Endothelial cell of umbilical vein (primary cell): ENCODE measurements around the gene STX1A. TPM values are rescaled to one million over a fixed set of nuclear protein-coding genes. Genes with fewer than 3 reads are reported as not detected.

ENCODE experiments used
- BruUV-seq: library from RNA; stranded (reverse); fragments of 400-500 nt; replicated peaks from 2 replicates; lab custom pipeline; 2021; lab: Mats Ljungman, UMichigan
- CTCF ChIA-PET: fragments of 300-600, 350-600 bp; sonication (Branson Sonifier 250); formaldehyde crosslinking; loops from one replicate; lab custom pipeline; 2021; ENCODE audit warnings: antibody characterized with exemption, inconsistent platforms; lab: Charles Lee
- POLR2A ChIA-PET: fragments of 300-600, 350-600 bp; sonication (Branson Sonifier 250); formaldehyde crosslinking; loops from one replicate; lab custom pipeline; 2021; ENCODE audit warnings: antibody characterized with exemption, inconsistent platforms; lab: Charles Lee
- DNase-seq: peaks from one replicate; pipeline ENCODE4 v3.0.0-alpha.2; 2011; ENCODE audit warnings: low read depth, low spot score
- FAIRE-seq: peaks from 2 replicates; lab custom pipeline; 2011; peaks lifted over from hg19 to GRCh38; lab: Jason Lieb, UNC
- H2AFZ ChIP-seq: 2 replicates; pipeline ENCODE4 v1.6.0; 2012; ENCODE audit warnings: low read depth, low read length, control low read depth, inconsistent platforms
- H3K27ac ChIP-seq: 2 replicates; pipeline ENCODE4 v1.5.1; 2011; ENCODE audit warnings: low read depth, mild to moderate bottlenecking, control low read depth, low read length, moderate library complexity; ENCODE audit not compliant: insufficient read depth
- H3K27me3 ChIP-seq, 2 experiments: 2 replicates each; pipeline versions ENCODE4 v1.6.0 to v1.6.1; 2011; ENCODE audit warnings: low read length in 2 of 2, mixed read lengths in 1 of 2; ENCODE audit not compliant: control insufficient read depth in 2 of 2, insufficient read depth in 2 of 2
- H3K36me3 ChIP-seq, 2 experiments: 2 replicates in 1 of 2; 3 replicates in 1 of 2; pipeline ENCODE4 v1.5.1; 2011; ENCODE audit warnings: low read length in 2 of 2, mild to moderate bottlenecking in 1 of 2, moderate library complexity in 1 of 2; ENCODE audit not compliant: control insufficient read depth in 2 of 2, insufficient read depth in 2 of 2; ENCODE audit errors: extremely low read depth in 1 of 2
- H3K4me1 ChIP-seq: 3 replicates; pipeline ENCODE4 v1.5.1; 2011; ENCODE audit warnings: mild to moderate bottlenecking, low read length; ENCODE audit not compliant: control insufficient read depth, insufficient read depth; ENCODE audit errors: extremely low read depth
- H3K4me2 ChIP-seq: 2 replicates; pipeline ENCODE4 v1.6.1; 2011; ENCODE audit warnings: low read length, control low read depth, mixed read lengths; ENCODE audit not compliant: insufficient read depth
- H3K4me3 ChIP-seq, 3 experiments: fragments of 200-600 bp in 1 of 3; sonication (generic), shearing (Covaris generic) in 1 of 3; replicated peaks in 1 of 3; 2 replicates each; pipeline ENCODE4 v1.5.1; 2011 to 2016; ENCODE audit warnings: control low read depth in 3 of 3, low read length in 3 of 3, mild to moderate bottlenecking in 2 of 3, inconsistent platforms in 1 of 3, low read depth in 1 of 3, moderate library complexity in 1 of 3; ENCODE audit not compliant: insufficient read depth in 1 of 3
- H3K79me2 ChIP-seq: 2 replicates; pipeline ENCODE4 v1.6.0; 2012; ENCODE audit warnings: low read length, inconsistent platforms; ENCODE audit not compliant: control insufficient read depth, insufficient read depth
- H3K9ac ChIP-seq: replicated peaks from 2 replicates; pipeline ENCODE3; 2011; ENCODE audit warnings: low read length, control low read depth; ENCODE audit not compliant: insufficient read depth; ENCODE audit errors: extremely low read depth
- H3K9me1 ChIP-seq: replicated peaks from 3 replicates; pipeline ENCODE4 v1.6.0; 2011; ENCODE audit warnings: mild to moderate bottlenecking, low read length; ENCODE audit not compliant: control insufficient read depth, insufficient read depth; ENCODE audit errors: extremely low read depth
- H3K9me3 ChIP-seq: replicated peaks from 2 replicates; pipeline ENCODE4 v1.5.1; 2012; ENCODE audit warnings: low read length, inconsistent platforms; ENCODE audit not compliant: control insufficient read depth, insufficient read depth
- H4K20me1 ChIP-seq: replicated peaks from 2 replicates; pipeline ENCODE3; 2011; ENCODE audit warnings: mild to moderate bottlenecking, low read length; ENCODE audit not compliant: control insufficient read depth, insufficient read depth; ENCODE audit errors: extremely low read depth
- CTCF ChIP-seq, 2 donors: IDR thresholded peaks; 1 replicate in 1 of 2; 2 replicates in 1 of 2; pipeline ENCODE4 v1.5.1; 2011; ENCODE audit warnings: low read length in 2 of 2, mild to moderate bottlenecking in 2 of 2, moderate library complexity in 2 of 2, control low read depth in 1 of 2, inconsistent platforms in 1 of 2, low read depth in 1 of 2; ENCODE audit not compliant: insufficient read depth in 1 of 2; ENCODE audit errors: extremely low read depth in 1 of 2
- EZH2 ChIP-seq: IDR thresholded peaks from 2 replicates; pipeline ENCODE4 v1.6.1; 2012; ENCODE audit warnings: borderline replicate concordance, low read depth, mild to moderate bottlenecking, moderate library complexity, low read length, inconsistent platforms; ENCODE audit not compliant: severe bottlenecking
- FOS ChIP-seq: IDR thresholded peaks from 2 replicates; pipeline ENCODE4 v1.6.1; 2011; ENCODE audit warnings: mild to moderate bottlenecking, low read length, moderate library complexity, borderline replicate concordance; ENCODE audit not compliant: insufficient read depth
- GATA2 ChIP-seq: IDR thresholded peaks from 2 replicates; pipeline ENCODE4 v1.7.0; 2011; ENCODE audit warnings: low read depth, mild to moderate bottlenecking, moderate library complexity, mixed read lengths, low read length; ENCODE audit not compliant: insufficient read length, insufficient read depth
- JUN ChIP-seq: IDR thresholded peaks from 2 replicates; pipeline ENCODE4 v1.6.1; 2011; ENCODE audit warnings: borderline replicate concordance, low read depth; ENCODE audit not compliant: insufficient read length, insufficient read depth
- MYC ChIP-seq: IDR thresholded peaks from one replicate; pipeline ENCODE4 v1.6.1; 2011; ENCODE audit warnings: mild to moderate bottlenecking, low read depth, low read length
- POLR2A ChIP-seq: IDR thresholded peaks from 2 replicates; pipeline ENCODE4 v1.6.1; 2012; ENCODE audit warnings: low read depth, mild to moderate bottlenecking, control low read depth, low read length
- POLR2AphosphoS5 ChIP-seq: IDR thresholded peaks from 2 replicates; pipeline ENCODE4 v1.6.1; 2012; ENCODE audit warnings: low read depth, mild to moderate bottlenecking, control low read depth, low read length, moderate library complexity; ENCODE audit not compliant: insufficient read depth
- dilution Hi-C: fragments of 300-500 bp; cut with MboI; formaldehyde crosslinking; loops from one replicate; pipeline ENCODE4 v1.15.0; 2019; ENCODE audit warnings: low sequenced_read_pairs; ENCODE audit not compliant: extremely low pct_ligation_motif_present
- intact Hi-C: fragments of 100-400 bp; cut with micrococcal nuclease; formaldehyde crosslinking; loops from one replicate; pipeline ENCODE4 v1.10.0; 2022
- polyA plus RNA-seq, 4 experiments: library from polyadenylated mRNA; depleted of rRNA in 3 of 4; stranded (reverse) in 3 of 4; unstranded in 1 of 4; fragments of >200 nt; gene quantifications; 2 replicates each; pipeline versions ENCODE4 v1.2.1 to v1.2.3, GENCODE V29; 2011 to 2012; ENCODE audit warnings: missing spikeins in 1 of 4
- total RNA-seq: library from RNA; stranded (reverse); gene quantifications from 2 replicates; pipeline ENCODE4 v1.2.3, GENCODE V29; 2021
- TF ChIP-seq, protein P1 (sequence below): IDR thresholded peaks from 2 replicates; pipeline ENCODE4 v1.6.1; 2011; ENCODE audit not compliant: insufficient read depth, insufficient read length

Gene STX1A
- total and polyA plus RNA-seq, 2 donors (not counting 3 experiments of a cell fraction or from before 2014, with no cell fraction given), result 13.1 to 20.8 TPM

DNA sequence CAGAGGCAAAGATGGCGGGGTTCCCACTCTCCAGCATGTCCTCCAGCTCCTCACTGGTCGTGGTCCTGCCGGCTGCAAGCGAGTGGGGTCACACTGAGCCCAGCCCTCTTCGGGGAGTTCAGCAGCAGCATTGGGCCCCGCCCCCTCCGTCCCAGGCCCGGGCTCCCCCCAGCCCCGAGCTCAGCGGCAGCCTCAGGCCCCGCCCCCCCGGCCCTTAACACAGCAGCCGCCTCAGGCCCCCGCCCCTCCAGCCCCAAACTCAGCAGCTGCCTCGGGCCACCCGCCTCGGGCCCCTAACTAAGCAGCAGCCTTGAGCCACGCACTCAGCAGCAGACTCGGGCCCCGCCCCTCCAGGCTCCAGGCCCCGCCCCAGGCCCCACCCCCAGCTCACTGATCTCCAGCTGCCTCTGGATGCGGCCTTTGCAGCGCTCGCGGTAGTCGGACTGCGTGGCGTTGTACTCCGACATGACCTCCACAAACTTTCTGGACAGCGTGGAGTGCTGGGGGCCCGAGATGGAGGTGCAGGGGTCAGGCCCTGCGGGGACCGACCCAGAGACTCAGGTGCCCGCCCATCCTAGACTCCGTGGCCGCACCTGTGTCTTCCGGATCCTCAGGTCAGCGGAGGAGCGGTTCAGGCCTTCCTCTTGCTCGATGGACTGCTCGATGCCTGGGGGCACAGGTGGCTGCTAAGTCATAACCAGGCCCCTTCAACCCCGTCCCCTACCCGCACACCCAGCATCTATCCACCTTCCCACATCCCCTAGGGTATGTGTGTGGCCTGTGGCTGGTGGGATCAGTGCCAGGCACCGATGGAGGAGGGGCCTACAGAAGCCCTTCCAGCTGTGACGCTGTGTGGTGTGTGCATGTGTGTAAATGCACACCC lies 15.5 kb downstream of the STX1A start:
- TF ChIP-seq EZH2, result no peak
- TF ChIP-seq POLR2A, result no peak
- TF ChIP-seq JUN, result no peak
- no peak for TF ChIP-seq POLR2AphosphoS5
- TF ChIP-seq GATA2, result no peak
- no peak for TF ChIP-seq MYC
- TF ChIP-seq, protein P1, sequence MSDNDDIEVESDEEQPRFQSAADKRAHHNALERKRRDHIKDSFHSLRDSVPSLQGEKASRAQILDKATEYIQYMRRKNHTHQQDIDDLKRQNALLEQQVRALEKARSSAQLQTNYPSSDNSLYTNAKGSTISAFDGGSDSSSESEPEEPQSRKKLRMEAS, result no peak
- no peak for TF ChIP-seq FOS
- no peak for TF ChIP-seq CTCF (IDR thresholded peaks at IDR 0.05; ENCODE audit: extremely low read depth in 1 of 2, insufficient read depth in 1 of 2, low read depth in 1 of 2, low read length in 2 of 2)
- intact Hi-C loops (no loop called here), dilution Hi-C loops (no loop called here)
- Histone ChIP-seq H3K9ac (no peak overlapping the region), H3K9me1 (no peaks in the 10 kb centered on the region), H3K4me2 (no peak overlapping the region), H3K9me3 (no peaks in the 10 kb centered on the region), H3K4me3 (no peak overlapping the region), H2AFZ (no peak overlapping the region), H3K36me3 (peaks cover 0 to 15% of the 10 kb centered on the region in 2 experiments), H4K20me1 (no peaks in the 10 kb centered on the region), H3K4me1 (peaks cover 9% of the 10 kb centered on the region), H3K27ac (no peak overlapping the region), H3K27me3 (no peaks in the 10 kb centered on the region), H3K79me2 (peaks cover 7% of the 10 kb centered on the region)
- FAIRE-seq (no peak), DNase-seq (no peak)
- CTCF ChIA-PET, result interaction anchor here (1.5 to 3.5 kb wide), 4 partner anchors 13 to 97 kb away, joined by 8 to 25 read pairs (median 12); no protein-coding TSS in a partner anchor
- no TSS peak for BruUV-seq
- POLR2A ChIA-PET, result interaction anchor here (0.6 to 1.0 kb wide), 2 partner anchors 15 to 116 kb away, joined by 3 read pairs; partner anchors contain the start of gene STX1A
